ENCODE results near the gene WASHC1.
"Not testable (repeated sequence)": the region's sequence is repeated elsewhere in the genome, so short reads cannot be mapped to it uniquely, and the experiment has no call there.

The WASHC1 gene, protein sequence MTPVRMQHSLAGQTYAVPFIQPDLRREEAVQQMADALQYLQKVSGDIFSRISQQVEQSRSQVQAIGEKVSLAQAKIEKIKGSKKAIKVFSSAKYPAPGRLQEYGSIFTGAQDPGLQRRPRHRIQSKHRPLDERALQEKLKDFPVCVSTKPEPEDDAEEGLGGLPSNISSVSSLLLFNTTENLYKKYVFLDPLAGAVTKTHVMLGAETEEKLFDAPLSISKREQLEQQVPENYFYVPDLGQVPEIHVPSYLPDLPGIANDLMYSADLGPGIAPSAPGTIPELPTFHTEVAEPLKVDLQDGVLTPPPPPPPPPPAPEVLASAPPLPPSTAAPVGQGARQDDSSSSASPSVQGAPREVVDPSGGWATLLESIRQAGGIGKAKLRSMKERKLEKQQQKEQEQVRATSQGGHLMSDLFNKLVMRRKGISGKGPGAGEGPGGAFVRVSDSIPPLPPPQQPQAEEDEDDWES

DNA sequence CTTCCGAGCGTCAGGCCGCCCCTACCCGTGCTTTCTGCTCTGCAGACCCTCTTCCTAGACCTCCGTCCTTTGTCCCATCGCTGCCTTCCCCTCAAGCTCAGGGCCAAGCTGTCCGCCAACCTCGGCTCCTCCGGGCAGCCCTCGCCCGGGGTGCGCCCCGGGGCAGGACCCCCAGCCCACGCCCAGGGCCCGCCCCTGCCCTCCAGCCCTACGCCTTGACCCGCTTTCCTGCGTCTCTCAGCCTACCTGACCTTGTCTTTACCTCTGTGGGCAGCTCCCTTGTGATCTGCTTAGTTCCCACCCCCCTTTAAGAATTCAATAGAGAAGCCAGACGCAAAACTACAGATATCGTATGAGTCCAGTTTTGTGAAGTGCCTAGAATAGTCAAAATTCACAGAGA is at the start of gene WASHC1:
Gene WASHC1 (minus strand): TSS at position 101 of the 400 bp plus-strand sequence. CDS start 4,457 bp downstream, outside the sequence.
- DNase-seq (ENCODE audit: low spot score): not testable (repeated sequence)

DNA sequence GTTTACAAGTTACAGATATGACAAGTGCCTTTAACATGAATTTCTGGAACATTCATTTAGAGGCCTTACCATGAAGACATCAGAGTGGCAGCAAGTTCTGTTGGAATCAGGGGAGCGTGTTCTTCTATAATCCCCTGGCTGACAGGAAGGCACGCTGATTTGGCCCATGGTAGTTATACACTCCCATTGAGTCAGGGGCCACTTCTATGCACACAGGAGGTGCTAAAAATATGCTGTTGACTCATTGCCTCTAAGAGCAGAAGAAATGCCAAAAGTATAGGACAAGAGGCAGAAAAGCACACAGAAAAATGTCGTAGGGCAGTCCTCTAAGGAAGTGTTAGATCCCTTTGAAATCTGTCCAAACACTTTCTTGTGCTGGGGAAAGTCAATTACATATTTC is 49.1 kb upstream of the WASHC1 start:
- not testable (repeated sequence) for DNase-seq (ENCODE audit: low spot score)

DNA sequence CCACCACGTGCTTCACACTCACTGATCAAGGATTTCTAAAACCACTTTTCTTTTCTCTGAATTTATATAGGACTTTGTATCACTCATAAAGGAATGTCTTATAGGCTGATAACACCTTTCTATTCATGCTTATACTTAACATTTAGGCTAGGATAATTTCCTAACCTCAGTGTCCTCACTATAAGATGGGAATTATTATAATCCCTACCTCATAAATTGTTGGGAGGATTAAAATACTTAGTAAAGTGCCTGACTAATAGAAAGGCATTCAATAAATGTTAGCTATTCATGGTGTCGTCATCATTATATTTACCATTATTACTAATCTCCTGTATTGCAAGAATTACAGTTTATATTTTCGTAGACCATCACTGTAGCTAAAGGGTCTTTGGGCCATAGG is 47.1 kb upstream of the WASHC1 start:
- DNase-seq (ENCODE audit: low spot score): not testable (repeated sequence)

DNA sequence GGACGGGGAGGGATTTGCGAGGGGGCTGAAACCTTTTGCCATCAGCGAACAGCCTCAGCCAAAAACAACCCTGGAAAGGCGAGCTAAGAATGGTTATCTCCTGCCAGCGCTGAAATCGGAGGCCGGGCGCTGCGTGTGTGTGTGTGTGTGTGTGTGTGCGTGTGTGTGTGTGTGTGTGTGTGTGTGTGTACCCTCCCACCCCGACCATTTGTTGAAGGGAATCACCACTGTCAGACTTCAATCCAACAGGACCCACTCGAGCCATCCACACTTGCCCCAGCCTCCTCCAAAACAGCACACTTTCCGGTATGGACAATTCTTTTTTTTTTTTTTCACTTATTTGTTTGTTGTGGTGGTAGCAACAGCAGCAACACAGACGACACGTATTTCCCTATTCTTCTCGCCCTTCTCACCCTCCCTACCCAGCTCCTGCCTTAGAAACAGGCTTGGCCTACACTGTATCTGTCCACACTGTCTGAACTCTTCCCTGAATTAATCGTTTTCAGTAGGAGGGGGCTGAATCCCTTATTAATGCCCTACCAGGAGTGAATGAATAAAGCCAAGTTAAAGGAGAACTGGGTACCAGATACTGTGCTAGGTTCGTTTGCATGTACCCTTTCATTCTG is 44.8 kb upstream of the WASHC1 start:
- not testable (repeated sequence) for DNase-seq (ENCODE audit: low spot score)

DNA sequence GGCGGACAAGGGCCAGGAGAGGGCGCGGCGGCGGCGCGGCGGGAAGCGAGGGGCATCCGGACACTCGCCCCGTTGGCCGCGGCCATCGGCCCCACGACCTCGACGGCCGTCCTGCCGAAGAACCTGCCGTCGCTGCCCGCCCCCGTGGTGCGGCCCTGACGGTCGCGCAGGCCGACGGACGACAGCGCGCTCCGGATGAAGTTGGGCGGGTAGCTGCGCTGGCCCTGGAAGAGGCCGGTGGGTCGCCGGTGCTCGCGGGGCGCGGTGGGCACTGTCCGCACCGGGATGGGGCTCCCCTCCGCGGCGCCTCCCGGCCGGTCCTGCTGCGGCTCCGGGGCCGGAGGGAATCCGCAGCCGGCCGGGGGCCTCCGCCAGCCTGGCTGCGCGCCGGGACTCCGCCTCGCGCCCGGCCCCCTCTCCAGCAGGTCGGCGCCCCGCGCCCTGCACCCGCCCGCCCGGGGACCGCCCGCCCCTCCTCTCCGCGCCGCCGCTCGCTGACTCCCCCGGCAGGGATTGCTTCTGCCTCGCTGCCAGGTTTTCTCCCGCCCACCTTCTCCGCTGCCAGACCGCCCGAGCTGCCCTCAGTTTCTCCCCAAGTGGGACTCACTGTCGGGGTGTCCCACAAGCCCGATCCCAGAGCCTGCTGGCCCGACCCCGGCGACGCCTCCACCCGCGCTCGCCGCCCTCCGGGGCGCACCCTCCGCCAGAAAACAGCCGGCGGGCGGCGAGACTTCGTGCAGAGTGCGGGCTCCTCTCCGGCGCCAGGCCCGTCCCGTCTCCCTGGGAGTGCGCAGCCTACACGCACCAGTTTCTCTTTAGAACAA is 44.0 kb upstream of the WASHC1 start:
- not testable (repeated sequence) for DNase-seq (ENCODE audit: low spot score)

DNA sequence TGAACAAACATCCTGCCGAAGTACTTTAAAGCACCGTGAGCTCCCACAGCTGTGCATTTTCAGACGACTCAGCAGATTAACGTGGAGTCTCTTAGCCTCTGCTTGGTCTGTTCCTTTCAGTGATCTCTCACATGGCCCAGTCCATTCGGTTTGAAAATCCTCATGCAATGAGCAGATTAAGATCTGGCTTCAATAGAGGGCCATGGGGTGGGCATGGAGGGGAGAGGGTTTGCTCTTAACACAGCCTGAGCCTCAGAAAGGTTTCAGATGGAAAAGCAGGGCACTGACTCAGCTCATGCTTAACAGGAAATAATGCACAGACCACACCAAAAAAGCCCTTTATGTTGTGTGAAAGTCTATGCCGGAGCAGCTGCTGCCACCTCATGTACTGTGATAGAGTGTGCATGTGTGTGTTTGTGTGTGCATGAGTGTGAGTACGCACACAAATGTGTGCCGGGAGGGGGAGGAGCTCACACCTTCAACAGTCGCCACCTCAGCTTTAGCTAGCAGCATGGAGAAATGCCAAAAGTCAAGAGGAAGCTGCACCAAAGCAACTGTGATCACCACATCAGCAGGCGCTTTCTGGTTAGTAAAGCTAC is 33.9 kb upstream of the WASHC1 start:
- not testable (repeated sequence) for DNase-seq (ENCODE audit: low spot score)

DNA sequence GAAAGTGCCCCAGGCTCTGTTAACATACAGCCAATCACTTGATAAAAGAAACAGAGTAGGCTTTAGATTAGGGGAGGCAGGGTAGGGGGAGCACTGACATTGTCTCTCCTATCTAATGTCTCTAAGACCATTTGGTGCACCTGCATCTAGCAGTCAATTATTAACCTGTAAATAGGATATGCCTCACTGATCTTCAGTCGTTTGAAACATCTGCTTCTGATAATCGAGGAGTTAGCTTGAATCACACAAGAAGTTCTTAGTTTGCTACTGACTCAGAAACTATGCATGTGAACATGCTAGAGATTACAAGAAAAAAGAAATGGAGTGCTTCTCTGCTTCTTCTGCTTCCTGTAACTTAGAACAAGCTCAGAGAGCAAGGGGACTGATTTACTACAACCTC is 23.4 kb upstream of the WASHC1 start:
- DNase-seq (ENCODE audit: low spot score): not testable (repeated sequence)

DNA sequence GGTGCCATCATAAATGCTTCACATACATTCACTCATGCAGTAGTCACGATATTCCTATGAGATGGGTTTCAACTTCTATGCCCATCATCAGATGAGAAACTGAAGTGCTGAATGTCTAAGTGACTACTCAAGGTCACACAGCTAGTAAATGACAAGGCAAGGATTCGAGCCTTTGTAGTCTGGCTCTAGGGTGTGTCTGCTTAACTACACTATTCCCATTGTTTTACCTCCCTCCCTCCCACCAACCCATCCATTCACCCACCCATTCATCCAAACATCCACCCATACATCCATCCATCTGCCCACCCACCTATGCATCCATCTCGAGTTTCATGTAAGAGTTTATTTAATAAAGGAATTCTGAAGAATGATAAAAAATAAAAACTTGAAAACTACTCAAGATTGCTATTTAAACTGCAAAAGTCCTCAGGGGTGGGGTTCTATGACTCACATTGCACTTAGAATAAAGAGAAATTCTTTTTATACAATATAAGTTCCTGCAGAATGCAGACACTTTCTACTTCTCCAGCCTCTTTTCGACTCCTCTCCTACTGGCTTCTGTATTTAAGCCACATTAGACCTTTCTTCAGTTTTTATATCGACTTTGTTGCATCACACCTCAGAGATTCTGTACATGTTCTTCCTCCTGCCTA is 19.1 kb upstream of the WASHC1 start:
- not testable (repeated sequence) for DNase-seq (ENCODE audit: low spot score)

DNA sequence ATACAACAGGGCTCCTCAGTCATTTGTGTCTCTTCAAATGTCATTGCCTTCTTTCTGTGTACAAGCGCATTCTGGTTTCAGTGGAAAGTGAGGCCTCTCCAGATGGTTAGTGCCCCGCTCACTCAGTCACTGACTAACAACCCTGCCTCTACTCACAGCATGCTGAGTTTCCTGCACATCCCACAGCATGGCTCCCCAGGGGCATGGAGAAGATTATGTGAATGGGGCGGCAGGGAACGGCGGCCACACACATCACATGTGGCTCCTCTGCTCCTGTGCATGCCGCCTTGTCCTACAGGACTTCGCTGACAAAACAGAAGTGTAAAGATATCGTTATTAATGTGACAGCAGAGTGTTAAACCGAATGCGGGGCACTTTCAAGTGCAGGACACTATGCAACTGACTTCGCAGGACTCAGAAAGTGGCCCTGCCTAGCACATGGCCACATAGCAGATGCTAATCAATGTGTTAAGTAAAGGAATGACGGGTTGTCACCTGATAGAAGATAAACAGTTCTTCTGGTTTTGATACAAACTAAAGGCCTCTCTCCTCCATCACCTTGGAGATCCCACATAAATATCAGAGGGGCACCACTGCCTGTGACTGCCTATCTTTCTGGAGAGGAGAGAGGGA is 17.5 kb upstream of the WASHC1 start:
- DNase-seq (ENCODE audit: low spot score): not testable (repeated sequence)

DNA sequence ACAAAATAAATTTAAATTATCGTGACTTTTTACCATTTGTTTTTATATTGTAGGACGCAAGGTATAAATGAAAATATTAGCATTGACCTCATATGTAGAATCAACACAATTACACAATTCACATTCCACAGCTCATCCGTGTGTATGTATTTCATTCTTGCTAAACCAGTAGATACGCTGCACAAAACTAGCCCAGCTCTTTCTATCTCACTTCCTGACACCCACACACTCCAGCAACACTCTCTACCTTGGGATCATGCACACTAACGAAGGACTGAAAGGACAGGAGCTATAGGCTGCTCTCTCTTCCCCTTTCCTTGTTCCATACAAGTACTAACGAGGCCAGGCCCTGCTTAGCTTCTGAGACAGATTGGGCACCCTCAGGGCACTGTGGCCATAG is 16.9 kb upstream of the WASHC1 start:
- not testable (repeated sequence) for DNase-seq (ENCODE audit: low spot score)

DNA sequence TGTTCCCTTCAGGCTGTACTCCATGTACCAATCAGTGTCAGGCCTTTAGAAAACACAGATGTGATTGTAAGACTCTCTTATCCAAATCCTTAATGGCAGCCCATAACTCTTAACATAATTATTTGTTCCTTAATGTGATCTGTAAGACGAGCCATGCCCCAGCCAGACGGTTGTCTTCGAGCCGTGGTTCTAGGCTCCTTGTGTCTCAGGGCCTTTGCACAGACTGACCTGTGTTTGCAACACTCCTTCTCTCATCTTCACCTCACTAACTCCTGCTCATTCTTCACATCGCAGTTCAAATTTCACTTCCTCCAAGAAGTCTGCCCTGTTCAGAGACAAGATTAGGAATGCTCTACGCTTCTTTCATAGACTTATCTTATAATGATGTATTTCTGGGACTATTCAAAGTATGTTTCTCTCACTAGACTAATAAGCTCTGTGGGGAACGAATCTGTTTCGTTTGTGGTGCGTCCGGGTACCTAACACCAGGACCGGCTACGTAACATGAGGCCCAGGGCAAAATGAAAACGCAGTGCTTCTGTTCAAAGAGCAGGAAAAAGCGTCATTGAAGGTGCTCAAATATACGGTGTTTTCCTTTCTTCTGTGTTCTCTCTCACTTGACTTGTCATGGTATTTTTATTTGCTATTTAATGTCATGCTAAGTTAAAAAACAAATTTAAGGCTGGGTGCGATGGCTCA is 16.1 kb upstream of the WASHC1 start:
- not testable (repeated sequence) for DNase-seq (ENCODE audit: low spot score)

DNA sequence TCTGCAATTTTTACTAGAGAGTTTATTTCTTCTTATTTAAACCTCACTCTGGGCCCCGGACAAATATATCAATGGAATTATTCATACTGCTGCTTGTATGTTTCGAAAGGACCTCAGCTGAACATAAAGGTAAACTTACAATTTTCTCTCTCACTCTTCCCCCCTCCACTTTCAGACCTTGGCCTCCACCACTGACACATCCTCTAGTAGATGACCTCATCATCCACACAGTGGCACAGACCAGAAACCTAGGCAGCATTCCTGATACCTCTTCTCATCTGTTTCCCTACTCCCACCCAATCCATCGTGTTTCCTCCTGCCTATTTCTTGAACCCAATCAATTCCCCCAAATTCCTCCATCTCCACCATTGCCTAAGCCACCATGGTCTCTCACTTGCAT is 15.2 kb upstream of the WASHC1 start:
- DNase-seq (ENCODE audit: low spot score): not testable (repeated sequence)

DNA sequence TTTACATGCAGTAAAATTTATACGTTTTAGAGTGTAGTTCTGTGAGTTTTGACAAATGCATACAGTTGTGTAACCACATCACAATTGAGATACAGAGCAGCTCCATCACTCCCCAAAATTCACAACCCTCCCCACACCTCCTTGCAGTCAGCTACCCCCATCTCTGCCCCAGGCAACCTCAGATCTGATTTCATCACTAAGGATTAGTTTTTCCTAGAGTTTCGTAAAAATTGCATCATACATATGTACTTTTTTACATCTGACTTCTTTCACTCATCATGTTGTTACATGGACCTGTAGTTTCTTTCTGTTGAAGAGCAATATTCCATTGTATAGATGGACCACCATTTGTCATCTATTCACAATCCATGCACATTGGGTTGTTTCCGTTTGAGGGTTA is 14.4 kb upstream of the WASHC1 start:
- DNase-seq (ENCODE audit: low spot score): not testable (repeated sequence)

DNA sequence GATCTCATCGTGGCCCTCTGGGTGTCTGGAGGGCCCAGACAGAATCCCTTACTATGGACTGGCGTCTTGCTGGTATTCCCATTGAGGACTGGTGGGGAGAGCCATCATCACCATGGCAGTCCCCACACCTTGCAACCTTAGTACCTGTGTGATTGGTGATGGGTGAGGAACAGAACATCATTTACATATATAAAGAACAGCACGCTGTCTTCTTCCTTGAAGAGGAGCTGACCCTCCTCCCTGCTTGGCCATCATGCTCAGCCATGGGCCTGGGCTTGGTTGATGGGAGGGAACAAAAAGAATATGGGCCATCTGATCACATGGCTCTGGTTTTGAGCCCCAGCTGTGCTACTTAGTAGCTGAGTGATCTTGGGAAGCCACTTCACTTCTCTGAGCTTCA is 13.9 kb upstream of the WASHC1 start:
- DNase-seq (ENCODE audit: low spot score): not testable (repeated sequence)

DNA sequence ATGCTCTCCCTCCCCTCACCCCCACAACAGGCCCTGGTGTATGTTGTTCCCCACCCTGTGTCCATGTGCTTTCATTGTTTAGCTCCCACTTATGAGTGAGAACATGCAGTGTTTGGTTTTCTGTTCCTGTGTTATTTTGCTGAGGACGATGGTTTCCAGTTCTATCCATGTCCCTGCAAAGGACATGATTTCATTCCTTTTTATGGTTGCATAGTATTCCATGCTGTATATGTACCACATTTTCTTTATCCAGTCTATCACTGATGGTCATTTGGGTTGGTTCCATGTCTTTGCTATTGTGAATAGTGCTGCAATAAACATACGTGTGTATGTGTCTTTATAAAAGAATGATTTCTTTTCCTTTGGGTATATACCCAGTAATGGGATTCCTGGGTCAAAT is 12.6 kb upstream of the WASHC1 start:
- not testable (repeated sequence) for DNase-seq (ENCODE audit: low spot score)

DNA sequence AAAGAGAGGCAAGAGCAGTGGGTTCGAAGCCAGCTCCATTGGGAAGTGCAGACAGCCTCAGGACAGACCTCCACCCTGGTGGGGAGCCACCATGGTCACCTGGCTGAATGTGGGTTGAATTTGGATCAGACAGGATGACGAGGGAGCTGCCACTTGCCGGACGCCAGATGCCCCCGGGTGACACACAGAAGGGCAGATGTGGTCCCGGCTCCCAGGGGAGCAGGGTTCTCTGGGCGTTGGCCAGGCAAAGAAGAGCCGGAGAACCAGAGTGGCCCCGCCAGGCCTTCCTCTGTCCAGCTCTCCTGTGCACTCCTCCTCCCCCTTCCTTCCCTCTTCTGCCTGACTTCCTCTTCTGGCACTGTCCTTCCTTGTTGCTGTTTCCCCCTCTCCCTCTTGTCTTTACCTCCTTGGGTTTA is 12.0 kb upstream of the WASHC1 start:
- not testable (repeated sequence) for DNase-seq (ENCODE audit: low spot score)

DNA sequence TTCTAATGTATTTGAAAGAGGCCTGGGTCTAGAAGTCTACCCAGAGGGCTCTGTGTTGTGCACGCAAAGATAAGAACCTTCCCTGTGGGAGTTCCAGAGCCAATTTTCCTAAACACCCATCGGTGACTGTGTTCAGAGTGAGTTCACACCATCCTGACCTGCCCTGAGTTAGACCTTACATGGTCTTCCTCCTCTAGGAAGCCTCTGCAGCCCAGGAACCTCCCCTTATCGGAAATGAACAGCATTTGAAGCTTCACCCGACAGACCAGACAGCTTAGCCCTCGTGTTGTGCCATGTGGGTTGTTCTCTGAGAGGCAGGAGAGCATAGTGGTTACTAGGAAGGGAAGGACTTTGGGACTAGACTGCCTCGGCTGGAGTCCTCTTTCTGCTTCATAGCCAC is 3.1 kb upstream of the WASHC1 start:
- not testable (repeated sequence) for DNase-seq (ENCODE audit: low spot score)

DNA sequence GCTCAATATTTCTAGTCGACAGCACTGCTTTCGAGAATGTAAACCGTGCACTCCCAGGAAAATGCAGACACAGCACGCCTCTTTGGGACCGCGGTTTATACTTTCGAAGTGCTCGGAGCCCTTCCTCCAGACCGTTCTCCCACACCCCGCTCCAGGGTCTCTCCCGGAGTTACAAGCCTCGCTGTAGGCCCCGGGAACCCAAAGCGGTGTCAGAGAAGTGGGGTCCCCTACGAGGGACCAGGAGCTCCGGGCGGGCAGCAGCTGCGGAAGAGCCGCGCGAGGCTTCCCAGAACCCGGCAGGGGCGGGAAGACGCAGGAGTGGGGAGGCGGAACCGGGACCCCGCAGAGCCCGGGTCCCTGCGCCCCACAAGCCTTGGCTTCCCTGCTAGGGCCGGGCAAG is 481 bp downstream of the WASHC1 start:
- DNase-seq (ENCODE audit: low spot score): not testable (repeated sequence)

DNA sequence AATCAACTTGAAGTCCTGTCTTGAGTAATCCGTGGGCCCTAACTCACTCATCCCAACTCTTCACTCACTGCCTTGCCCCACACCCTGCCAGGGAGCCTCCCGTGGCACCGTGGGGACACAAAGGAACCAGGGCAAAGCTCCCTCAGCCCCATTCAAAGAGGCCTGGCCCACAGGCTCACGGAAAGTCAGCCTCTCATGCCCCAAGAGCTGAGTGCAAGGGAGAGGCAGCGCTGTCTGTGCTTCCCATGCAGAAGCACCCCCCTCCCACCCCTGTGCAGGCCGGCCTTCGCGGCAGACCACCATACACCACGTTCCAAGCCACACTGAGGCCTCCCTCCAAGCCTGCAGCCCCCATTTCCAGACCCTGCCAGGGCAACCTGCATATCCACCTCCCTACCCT is 7.6 kb downstream of the WASHC1 start:
- not testable (repeated sequence) for DNase-seq (ENCODE audit: low spot score)

DNA sequence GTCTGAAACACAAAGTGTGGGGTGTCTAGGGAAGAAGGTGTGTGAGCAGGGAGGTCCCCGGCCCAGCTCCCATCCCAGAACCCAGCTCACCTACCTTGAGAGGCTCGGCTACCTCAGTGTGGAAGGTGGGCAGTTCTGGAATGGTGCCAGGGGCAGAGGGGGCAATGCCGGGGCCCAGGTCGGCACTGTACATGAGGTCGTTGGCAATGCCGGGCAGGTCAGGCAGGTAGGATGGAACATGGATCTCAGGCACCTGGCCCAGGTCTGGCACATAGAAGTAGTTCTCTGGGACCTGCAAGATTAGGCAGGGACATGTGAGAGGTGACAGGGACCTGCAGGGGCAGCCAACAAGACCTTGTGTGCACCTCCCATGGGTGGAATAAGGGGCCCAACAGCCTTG is 12.4 kb downstream of the WASHC1 start:
- DNase-seq (ENCODE audit: low spot score): not testable (repeated sequence)

All from HuH-7.5 (cell line).